ENCODE data around the gene FYN. TPM values are rescaled to one million over a fixed set of nuclear protein-coding genes. Genes with fewer than 3 reads are reported as not detected.

FYN gene
- total RNA-seq, 1 donor from 2014 or later: 474 TPM

DNA sequence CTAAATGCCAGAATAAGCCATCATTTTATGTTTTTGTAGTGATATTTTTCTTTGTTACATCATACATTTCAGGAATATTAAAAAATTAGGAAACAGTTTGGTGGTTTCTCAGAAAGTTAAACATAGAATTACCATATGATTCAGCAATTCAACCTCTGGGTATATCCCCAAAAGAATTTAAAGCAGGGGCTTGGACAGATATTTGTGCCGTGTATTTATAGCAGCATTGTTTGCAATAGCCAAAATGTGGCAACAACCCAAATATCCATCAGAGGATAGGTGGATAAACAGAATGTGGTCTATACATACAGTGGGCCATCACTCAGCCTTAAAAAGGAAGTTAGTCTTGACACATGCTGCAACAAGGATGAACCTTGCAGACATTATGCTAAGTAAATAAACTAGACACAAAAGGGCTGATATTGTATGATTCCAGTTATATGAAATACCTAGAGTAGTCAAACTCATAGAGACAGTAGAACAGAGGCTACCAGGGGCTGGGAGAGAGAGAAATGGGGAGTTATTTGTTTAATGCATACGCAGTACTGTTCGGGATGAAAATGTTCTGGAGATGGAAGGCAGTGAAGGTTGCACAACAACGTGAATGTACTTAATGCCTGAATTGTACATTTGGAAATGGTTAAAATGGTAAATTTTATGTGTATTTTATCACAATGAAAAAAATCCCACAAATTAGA, 248.7 kb downstream of the FYN start:
- Mint-ChIP-seq H3K4me1 (ENCODE audit: unreplicated experiment) (peaks cover 12% of the 10 kb centered on the region), H3K27ac (ENCODE audit: unreplicated experiment) (no peak overlapping the region), H3K4me3 (ENCODE audit: unreplicated experiment) (no peak overlapping the region), H3K27me3 (ENCODE audit: unreplicated experiment) (peaks cover 6% of the 10 kb centered on the region), H3K9me3 (ENCODE audit: unreplicated experiment) (no peaks in the 10 kb centered on the region), H3K36me3 (ENCODE audit: low read depth, unreplicated experiment) (peaks cover 3% of the 10 kb centered on the region)
- TF ChIP-seq CTCF (IDR thresholded peaks at IDR 0.05; ENCODE audit: unreplicated experiment): no peak
- DNase-seq (ENCODE audit: low spot score): no peak

DNA sequence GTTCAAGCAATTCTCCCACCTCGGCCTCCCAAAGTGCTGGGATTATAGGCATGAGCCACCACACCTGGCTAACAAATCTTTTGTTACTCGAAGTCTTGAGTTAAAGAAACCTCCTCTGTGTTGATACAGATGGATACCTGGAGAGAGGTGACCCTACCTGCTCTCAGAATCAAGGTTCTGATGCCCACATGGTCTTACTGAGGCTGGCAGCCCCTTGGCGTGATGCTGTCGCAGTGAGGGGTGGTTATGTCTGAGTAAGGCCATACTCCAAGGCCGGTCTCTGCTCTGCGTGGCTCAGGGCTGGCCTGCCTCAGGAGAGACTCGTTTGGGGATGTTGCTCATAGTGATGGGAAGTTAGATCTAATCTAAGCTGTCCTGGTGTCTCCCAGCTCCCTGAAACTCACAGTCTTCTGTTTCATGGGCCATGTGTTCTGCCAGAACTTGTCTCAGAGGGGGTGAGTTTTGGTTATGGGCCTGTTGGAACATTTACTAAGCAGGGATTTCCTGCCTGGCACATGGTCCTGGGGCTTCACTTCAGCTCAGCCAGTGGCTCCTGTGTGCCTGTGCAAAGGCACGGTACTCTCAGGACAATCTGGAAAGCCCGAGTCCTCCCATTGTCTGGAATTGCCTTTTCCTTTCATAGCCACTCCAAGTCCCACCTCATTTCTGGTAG, 250.1 kb downstream of the FYN start:
- TF ChIP-seq CTCF (IDR thresholded peaks at IDR 0.05; ENCODE audit: unreplicated experiment): no peak
- Mint-ChIP-seq H3K9me3 (ENCODE audit: unreplicated experiment) (no peaks in the 10 kb centered on the region), H3K4me3 (ENCODE audit: unreplicated experiment) (no peak overlapping the region), H3K4me1 (ENCODE audit: unreplicated experiment) (peaks cover 12% of the 10 kb centered on the region), H3K27me3 (ENCODE audit: unreplicated experiment) (peaks cover 6% of the 10 kb centered on the region), H3K36me3 (ENCODE audit: low read depth, unreplicated experiment) (peaks cover 3% of the 10 kb centered on the region), H3K27ac (ENCODE audit: unreplicated experiment) (no peak overlapping the region)
- DNase-seq (ENCODE audit: low spot score): no peak

GRCh38 chr6:111620169-111620568, 253.1 kb downstream of the FYN start:
- H3K27ac Mint-ChIP-seq (ENCODE audit: unreplicated experiment): no peak overlapping the region

DNA sequence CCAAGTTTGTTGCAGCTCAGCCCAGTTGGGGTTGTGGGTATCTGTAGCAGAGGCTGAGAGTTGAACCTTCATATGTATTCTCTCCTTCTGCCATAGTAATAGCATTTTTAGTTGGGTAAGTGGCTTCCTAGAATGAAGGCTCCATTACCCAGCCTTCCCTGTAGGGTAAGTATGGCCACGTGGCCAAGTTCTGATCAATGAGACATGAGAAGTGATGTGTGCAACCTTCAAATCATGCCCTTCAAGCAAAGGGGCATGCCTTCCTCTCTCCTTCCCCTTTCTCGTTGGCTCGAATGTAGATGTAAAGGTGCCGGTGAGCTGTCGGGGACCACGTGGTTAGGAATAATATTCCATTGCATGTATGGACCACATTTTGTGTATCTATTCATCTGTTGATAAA, 254.8 kb downstream of the FYN start:
- peaks cover 30% of the 10 kb centered on the region for H3K4me1 Mint-ChIP-seq (ENCODE audit: unreplicated experiment)
- H3K9me3 Mint-ChIP-seq (ENCODE audit: unreplicated experiment): no peaks in the 10 kb centered on the region
- no peak for DNase-seq (ENCODE audit: low spot score)
- H3K4me3 Mint-ChIP-seq (ENCODE audit: unreplicated experiment): no peak overlapping the region
- peaks cover 6% of the 10 kb centered on the region for H3K27me3 Mint-ChIP-seq (ENCODE audit: unreplicated experiment)
- peaks cover 3% of the 10 kb centered on the region for H3K36me3 Mint-ChIP-seq (ENCODE audit: low read depth, unreplicated experiment)
- no peak overlapping the region for H3K27ac Mint-ChIP-seq (ENCODE audit: unreplicated experiment)
- TF ChIP-seq CTCF (IDR thresholded peaks at IDR 0.05; ENCODE audit: unreplicated experiment): no peak

More at GRCh38 chr6:111620169-111620568, 253.1 kb downstream of the FYN start:
- peaks cover 19% of the 10 kb centered on the region for H3K4me1 Mint-ChIP-seq (ENCODE audit: unreplicated experiment)
- TF ChIP-seq CTCF (IDR thresholded peaks at IDR 0.05; ENCODE audit: unreplicated experiment): no peak
- no peak for DNase-seq (ENCODE audit: low spot score)
- peaks cover 6% of the 10 kb centered on the region for H3K27me3 Mint-ChIP-seq (ENCODE audit: unreplicated experiment)
- H3K36me3 Mint-ChIP-seq (ENCODE audit: low read depth, unreplicated experiment): peaks cover 3% of the 10 kb centered on the region
- no peak overlapping the region for H3K4me3 Mint-ChIP-seq (ENCODE audit: unreplicated experiment)
- no peaks in the 10 kb centered on the region for H3K9me3 Mint-ChIP-seq (ENCODE audit: unreplicated experiment)

- Mint-ChIP-seq H3K27ac (ENCODE audit: unreplicated experiment) (no peak overlapping the region), H3K9me3 (ENCODE audit: unreplicated experiment) (no peaks in the 10 kb centered on the region), H3K4me1 (ENCODE audit: unreplicated experiment) (peaks cover 30% of the 10 kb centered on the region), H3K4me3 (ENCODE audit: unreplicated experiment) (no peak overlapping the region), H3K27me3 (ENCODE audit: unreplicated experiment) (peaks cover 6% of the 10 kb centered on the region), H3K36me3 (ENCODE audit: low read depth, unreplicated experiment) (peaks cover 3% of the 10 kb centered on the region)
- TF ChIP-seq CTCF (IDR thresholded peaks at IDR 0.05; ENCODE audit: unreplicated experiment): no peak
- no peak for DNase-seq (ENCODE audit: low spot score)
Observed at GRCh38 chr6:111617149-111617548, 256.1 kb downstream of the FYN start.
